HG03565 (cell line): ENCODE measurements around the gene BCAT1.
"Not testable (repeated sequence)": the region's sequence is repeated elsewhere in the genome, so short reads cannot be mapped to it uniquely, and the experiment has no call there.

Source experiments
- ATAC-seq: cut with Tn5 transposase; IDR thresholded peaks from one replicate; pipeline ENCODE4 v1.9.1; 2021; ENCODE audit warnings: mild to moderate bottlenecking, moderate library complexity; ENCODE audit not compliant: unreplicated experiment

Gene BCAT1

DNA sequence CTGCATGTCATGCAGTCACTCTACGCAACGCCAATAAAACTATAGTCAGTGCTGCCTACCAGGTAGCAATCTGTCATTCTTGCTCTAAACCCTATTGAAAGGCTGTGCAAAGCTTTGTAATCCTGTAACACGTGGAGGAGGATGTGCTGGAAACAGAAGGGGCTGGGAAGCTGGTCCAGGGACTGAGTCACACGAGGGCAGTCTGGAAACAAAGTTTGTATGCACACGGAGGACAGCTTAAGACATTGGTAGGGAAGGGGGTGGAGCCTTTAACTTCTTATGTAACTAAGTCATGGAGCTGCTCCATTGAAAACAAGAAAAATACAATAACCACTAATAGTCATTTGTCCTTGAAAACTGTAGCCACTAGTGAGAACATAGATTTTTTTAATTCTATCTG is 128.0 kb downstream of the BCAT1 start:
- no peak for ATAC-seq

DNA sequence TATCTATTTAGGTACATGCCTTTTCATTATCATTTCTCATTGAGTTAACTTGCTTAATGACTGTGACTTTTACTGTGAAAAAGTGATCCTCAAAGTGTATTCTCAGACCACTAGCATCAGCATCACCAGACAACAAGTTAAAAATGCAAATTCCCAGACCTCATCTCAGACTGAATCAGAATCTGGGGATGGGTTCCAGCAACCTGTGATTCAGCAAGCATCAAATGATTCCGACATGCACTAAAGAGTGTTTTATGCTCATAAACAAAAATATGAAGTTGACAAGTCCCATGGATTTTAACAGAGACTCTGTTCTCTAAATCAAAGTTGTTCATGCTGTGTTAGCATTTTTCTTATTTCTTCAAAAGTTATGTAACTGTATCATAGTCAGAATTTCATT is 130.6 kb downstream of the BCAT1 start:
- no peak for ATAC-seq

DNA sequence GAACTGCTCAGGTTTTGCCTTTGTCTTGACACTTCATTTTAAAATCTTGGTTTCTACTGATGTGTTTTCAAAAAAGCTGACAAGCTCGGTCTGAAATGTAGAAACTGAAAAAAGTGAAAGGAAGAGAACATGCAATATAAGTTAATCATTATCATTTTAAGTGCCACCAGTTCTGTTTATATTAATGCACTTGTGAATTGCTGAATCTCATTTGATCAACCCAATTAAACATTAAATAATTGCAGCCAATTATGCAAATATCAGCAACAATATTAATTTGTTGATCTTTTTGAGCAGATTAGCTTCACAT is 133.8 kb downstream of the BCAT1 start:
- peak; percentile 6 for ATAC-seq

- peak; percentile 84 for ATAC-seq
Observed at GRCh38 chr12:24814379-24815113, 134.4 kb downstream of the BCAT1 start.

DNA sequence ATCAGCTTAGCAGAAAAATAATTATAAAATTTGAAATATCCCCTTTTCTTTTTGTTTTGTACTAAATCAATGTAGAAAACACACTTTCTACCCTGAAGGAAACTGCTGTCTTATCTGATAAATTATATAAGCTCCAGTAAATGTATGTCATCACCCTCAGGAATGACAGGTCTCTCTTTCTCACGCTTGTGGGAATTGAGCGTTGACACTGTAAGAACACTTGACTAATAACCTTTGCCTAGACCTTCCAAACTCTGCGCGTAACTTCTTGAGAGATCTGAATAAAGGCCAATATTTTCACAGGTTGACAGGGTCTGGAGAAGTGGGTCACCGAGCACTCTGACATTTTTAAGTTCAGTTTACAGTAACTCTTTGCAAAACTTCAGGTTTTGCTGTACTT is 138.5 kb downstream of the BCAT1 start:
- no peak for ATAC-seq

DNA sequence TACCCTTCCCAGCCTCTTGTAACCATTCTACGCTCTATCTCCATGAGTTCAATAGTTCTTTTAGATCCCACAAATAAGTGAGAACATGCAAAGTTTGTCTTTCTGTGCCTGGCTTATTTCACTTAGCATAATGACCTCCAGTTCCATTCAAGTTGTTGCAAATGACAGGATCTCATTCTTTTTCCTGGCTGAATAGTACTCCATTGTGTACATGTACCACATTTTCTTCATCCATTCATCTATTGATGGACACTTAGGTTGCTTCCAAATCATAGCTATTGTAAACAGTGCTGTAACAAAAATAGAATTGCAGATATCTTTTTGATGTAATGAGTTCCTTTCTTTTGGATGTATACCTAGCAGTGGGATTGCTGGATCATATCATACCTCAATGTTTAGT is 139.6 kb downstream of the BCAT1 start:
- ATAC-seq: not testable (repeated sequence)

GRCh38 chr12:24808651-24809050 is 140.2 kb downstream of the BCAT1 start:
- no peak for ATAC-seq

GRCh38 chr12:24806386-24806785 is 142.5 kb downstream of the BCAT1 start:
- no peak for ATAC-seq

- no peak for ATAC-seq
Observed at GRCh38 chr12:24803430-24804245, 145.3 kb downstream of the BCAT1 start.

- ATAC-seq: peak; percentile 84
Observed at GRCh38 chr12:24798335-24798734, 150.6 kb downstream of the BCAT1 start.

DNA sequence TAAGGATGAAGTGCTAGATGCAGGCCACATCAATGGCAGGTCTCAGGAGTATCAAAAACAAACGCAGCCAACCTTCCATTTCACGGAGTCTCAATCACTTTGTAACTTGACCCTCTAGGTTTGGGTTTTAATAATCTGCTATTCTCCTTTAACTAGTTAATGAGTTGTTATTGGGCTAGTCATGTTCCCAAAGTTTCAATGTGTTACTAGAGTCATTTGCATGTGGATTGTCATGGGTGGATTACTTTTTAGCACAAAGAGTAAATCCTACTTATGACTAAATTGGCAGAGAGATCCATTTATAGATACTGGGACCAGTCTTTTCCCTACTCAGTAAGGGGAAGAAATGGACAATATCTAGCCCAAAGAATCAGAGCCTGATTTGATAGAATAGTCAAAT is 151.0 kb downstream of the BCAT1 start:
- no peak for ATAC-seq

DNA sequence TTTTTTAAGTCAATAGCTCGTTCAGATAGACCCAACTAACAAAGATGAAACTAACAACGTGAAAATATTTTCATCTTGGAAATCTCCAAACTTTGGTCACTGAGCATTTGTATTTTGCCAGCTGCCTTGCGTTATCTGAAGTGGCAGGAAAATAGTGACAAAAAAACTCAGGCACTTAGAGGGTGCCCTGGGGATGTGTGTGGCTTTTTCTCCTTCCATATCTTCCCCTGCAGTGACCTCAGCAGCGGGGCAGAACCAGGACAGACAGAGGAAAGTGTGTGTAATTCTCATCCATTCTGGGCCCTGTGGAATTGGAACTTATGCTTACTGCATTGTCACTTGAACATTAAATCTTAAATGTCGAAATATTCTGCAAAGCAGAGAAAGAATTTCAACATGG is 152.0 kb downstream of the BCAT1 start:
- ATAC-seq: no peak

GRCh38 chr12:24795699-24796347 is 153.1 kb downstream of the BCAT1 start:
- peak; percentile 44 for ATAC-seq

DNA sequence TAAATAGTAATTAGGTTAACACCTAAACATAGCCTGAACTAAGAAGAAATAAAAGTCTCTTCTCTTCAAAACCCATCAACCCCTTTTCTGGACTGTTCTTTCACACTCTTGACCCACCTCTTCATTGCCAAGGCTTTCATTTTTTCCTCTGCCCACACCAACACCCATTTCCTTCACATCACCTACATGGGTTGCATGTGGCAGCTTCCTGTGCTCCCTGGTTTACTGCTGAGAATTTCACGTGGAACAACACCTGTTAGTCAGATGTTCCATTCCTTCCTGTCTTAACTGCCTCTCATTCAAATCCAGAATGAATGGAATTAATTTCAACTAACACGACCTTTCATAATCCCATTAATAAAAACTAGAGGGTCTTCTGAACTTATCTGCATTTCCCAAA is 157.3 kb downstream of the BCAT1 start:
- ATAC-seq: no peak

GRCh38 chr12:24788886-24789285 is 160.0 kb downstream of the BCAT1 start:
- ATAC-seq: no peak

DNA sequence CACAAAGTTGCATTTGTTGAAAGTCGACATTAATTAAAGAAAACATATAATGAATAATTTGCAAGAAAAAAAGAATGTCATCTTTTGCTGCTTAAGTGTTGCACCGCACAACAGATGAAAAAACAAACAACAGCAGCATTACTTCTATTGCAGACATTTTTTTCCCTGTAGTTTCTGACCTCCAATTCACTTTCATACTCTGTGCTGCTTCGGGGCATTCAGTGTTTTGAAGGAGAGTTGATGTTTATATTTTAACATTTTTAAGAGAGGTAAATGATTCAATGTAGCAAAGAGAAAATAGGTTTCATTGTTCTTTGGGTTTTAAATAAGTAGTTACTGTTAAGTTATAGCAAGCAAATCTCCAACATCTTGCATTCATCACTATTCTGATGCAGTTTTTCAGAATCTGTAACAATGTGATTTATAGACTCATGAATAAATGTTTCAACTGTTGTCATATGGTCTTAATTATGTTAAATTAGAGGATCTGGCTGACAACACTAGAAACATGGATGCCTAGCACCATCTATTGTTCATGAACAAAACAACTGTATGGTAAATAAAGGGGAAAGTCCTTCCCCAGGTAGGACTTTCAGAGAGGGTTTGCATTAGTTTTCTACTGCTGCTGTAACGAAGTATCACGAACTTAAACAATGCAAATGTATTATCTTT is 168.1 kb downstream of the BCAT1 start:
- no peak for ATAC-seq

DNA sequence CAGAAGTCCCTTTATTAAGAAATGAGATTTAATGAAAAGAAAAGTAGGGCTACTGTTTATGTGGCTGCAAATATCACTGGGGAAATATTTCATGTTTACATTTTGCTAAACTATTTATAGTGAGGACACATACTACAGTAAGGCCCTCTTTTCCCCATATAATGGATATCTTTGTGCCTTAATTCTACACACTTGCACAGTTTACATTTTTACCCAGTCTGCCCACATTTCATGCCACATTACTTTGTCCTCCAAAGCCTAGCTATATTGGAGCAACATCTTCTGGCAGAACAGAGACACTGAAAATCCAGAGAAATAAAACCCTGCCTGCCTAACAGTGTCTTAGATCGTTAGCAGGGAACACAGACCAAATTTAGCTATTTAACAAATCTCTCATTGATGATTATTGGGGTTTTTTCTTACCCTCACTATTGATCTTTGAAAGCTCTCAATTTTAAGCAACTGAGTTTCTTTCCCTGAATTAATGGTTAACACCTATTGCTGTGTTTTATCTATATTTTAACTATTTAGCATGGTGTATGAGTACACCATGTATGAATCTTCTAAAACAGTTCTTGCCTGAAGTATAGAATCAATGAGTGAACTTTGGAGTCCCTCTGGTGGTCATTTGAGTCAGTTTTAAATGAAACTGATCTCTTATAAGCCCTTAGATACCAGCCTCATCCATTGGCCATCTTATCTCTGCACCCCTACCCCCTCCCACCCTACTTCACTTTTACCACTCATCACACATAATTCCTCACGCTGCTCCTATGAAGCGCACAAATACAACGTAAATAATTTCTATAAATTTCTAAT is 170.2 kb downstream of the BCAT1 start:
- peak; percentile 83 for ATAC-seq

DNA sequence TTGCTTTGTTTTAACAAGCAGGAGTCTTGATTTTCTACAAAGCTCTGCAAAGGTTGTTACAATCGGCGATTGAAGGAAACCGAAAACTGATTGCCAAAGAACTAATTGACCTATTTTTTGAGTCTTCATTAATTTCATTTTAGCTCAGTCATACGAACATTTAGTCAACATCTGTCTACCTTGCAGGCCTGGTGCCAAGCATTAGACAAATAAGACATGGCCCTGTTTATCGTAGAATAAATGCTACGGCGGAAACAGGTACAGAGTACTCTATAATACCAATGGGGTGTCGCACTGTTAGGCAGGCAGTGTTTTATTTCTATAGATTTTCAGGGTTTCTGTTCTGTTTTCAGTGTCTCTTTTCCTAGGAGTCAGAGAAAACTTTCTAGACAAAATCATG is 171.5 kb downstream of the BCAT1 start:
- no peak for ATAC-seq

GRCh38 chr12:24776861-24777260 is 172.0 kb downstream of the BCAT1 start:
- ATAC-seq: no peak

GRCh38 chr12:24775073-24775472 is 173.8 kb downstream of the BCAT1 start:
- no peak for ATAC-seq

DNA sequence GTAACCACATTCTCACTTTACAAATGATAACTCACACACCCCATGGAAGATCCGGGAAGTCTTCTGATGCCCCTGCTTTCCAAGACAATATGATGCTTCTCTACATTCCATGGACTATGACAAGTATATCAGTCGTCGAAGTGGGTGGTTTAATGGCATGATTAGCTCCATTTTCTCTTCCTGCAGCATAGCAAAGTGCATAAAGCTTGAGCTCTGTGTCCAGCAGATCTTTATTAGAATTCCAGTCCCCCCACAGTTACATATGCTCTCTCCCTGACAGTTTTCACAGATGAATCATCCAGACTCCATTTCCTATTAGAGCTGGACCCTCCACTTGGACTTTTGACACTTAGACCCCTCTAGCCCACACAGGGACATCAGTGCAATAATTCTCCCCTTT is 174.9 kb downstream of the BCAT1 start:
- ATAC-seq: no peak
